HG03196 (cell line): ENCODE measurements around the gene SLC39A11.
"Not testable (repeated sequence)": the region's sequence is repeated elsewhere in the genome, so short reads cannot be mapped to it uniquely, and the experiment has no call there.

ENCODE experiments used
- ATAC-seq: cut with Tn5 transposase; IDR thresholded peaks from one replicate; pipeline ENCODE4 v1.9.1; 2021; ENCODE audit not compliant: unreplicated experiment

The SLC39A11 gene

GRCh38 chr17:72850410-72851118, 241.9 kb downstream of the SLC39A11 start:
- ATAC-seq: no peak

- ATAC-seq: no peak
These were observed 246.1 kb downstream of the SLC39A11 start for GRCh38 chr17:72846399-72846798.

- ATAC-seq: no peak
These were observed 248.9 kb downstream of the SLC39A11 start for GRCh38 chr17:72843591-72843990.

- ATAC-seq: no peak
These were observed 252.5 kb downstream of the SLC39A11 start for GRCh38 chr17:72840019-72840418.

GRCh38 chr17:72839131-72839725, 253.3 kb downstream of the SLC39A11 start:
- ATAC-seq: no peak

GRCh38 chr17:72838581-72838980, 253.9 kb downstream of the SLC39A11 start:
- no peak for ATAC-seq

- ATAC-seq: no peak
These were observed 254.4 kb downstream of the SLC39A11 start for GRCh38 chr17:72838068-72838467.

GRCh38 chr17:72837335-72837734, 255.2 kb downstream of the SLC39A11 start:
- ATAC-seq: no peak

GRCh38 chr17:72833128-72833765, 259.2 kb downstream of the SLC39A11 start:
- ATAC-seq: no peak

- ATAC-seq: no peak
These were observed 260.2 kb downstream of the SLC39A11 start for GRCh38 chr17:72832306-72832705.

GRCh38 chr17:72829883-72830282, 262.6 kb downstream of the SLC39A11 start:
- no peak for ATAC-seq

GRCh38 chr17:72826602-72827001, 265.9 kb downstream of the SLC39A11 start:
- no peak for ATAC-seq

- not testable (repeated sequence) for ATAC-seq
These were observed 266.4 kb downstream of the SLC39A11 start for GRCh38 chr17:72826059-72826458.

GRCh38 chr17:72825218-72825617, 267.3 kb downstream of the SLC39A11 start:
- ATAC-seq: no peak

- not testable (repeated sequence) for ATAC-seq
These were observed 268.2 kb downstream of the SLC39A11 start for GRCh38 chr17:72824267-72824666.

GRCh38 chr17:72822358-72823023, 270.0 kb downstream of the SLC39A11 start:
- ATAC-seq: no peak

- ATAC-seq: no peak
These were observed 276.1 kb downstream of the SLC39A11 start for GRCh38 chr17:72816406-72816805.

- ATAC-seq: no peak
These were observed 279.0 kb downstream of the SLC39A11 start for GRCh38 chr17:72813481-72813880.

- no peak for ATAC-seq
These were observed 279.7 kb downstream of the SLC39A11 start for GRCh38 chr17:72812823-72813222.

- no peak for ATAC-seq
These were observed 280.4 kb downstream of the SLC39A11 start for GRCh38 chr17:72811976-72812687.

- no peak for ATAC-seq
These were observed 281.4 kb downstream of the SLC39A11 start for GRCh38 chr17:72810991-72811508.
